Measurements from ENCODE around the gene INF2. TPM values are rescaled to one million over a fixed set of nuclear protein-coding genes. Genes with fewer than 3 reads are reported as not detected.

The INF2 gene
- total and polyA plus RNA-seq, 2 donors (not counting 3 experiments of a cell fraction or from before 2014, with no cell fraction given), result 55.3 to 124 TPM

- Histone ChIP-seq H3K9me3 (replicated peaks; ENCODE audit: control insufficient read depth, insufficient read depth, low read length) (no peaks in the 10 kb centered on the region), H3K9me1 (replicated peaks; ENCODE audit: control insufficient read depth, extremely low read depth, insufficient read depth, low read length) (no peaks in the 10 kb centered on the region), H2AFZ (ENCODE audit: low read depth, low read length) (no peak overlapping the region), H3K4me1 (ENCODE audit: control insufficient read depth, extremely low read depth, insufficient read depth, low read length) (peaks cover 27% of the 10 kb centered on the region), H3K79me2 (ENCODE audit: control insufficient read depth, insufficient read depth, low read length) (peaks cover 97% of the 10 kb centered on the region), H4K20me1 (replicated peaks; ENCODE audit: control insufficient read depth, extremely low read depth, insufficient read depth, low read length) (no peaks in the 10 kb centered on the region), H3K4me3 (replicated peaks in 1 of 3; ENCODE audit: insufficient read depth in 1 of 3, low read depth in 1 of 3, low read length in 3 of 3) (no peak overlapping the region), H3K27me3 (ENCODE audit: control insufficient read depth in 2 of 2, insufficient read depth in 2 of 2, low read length in 2 of 2) (no peaks in the 10 kb centered on the region), H3K36me3 (ENCODE audit: control insufficient read depth in 2 of 2, extremely low read depth in 1 of 2, insufficient read depth in 2 of 2, low read length in 2 of 2) (peaks cover 2 to 6% of the 10 kb centered on the region in 2 experiments), H3K4me2 (ENCODE audit: insufficient read depth, low read length) (no peak overlapping the region), H3K9ac (replicated peaks; ENCODE audit: extremely low read depth, insufficient read depth, low read length) (no peak overlapping the region), H3K27ac (ENCODE audit: insufficient read depth, low read depth, low read length) (no peak overlapping the region)
- intact Hi-C loops (cut with micrococcal nuclease), result no loop called here
- ChIA-PET CTCF (interaction anchor here (1.9 to 2.5 kb wide), 2 partner anchors 15 to 30 kb away, joined by 6 to 8 read pairs; no protein-coding TSS in a partner anchor), POLR2A (no interaction called here)
- DNase-seq (ENCODE audit: low read depth, low spot score) (no peak), FAIRE-seq (no peak)
- dilution Hi-C loops (cut with MboI; ENCODE audit: extremely low pct_ligation_motif_present, low sequenced_read_pairs), result no loop called here
- BruUV-seq (replicated peaks), result no TSS peak
- TF ChIP-seq POLR2AphosphoS5 (IDR thresholded peaks at IDR 0.05; ENCODE audit: insufficient read depth, low read depth, low read length) (no peak), CTCF (IDR thresholded peaks at IDR 0.05; ENCODE audit: extremely low read depth in 1 of 2, insufficient read depth in 1 of 2, low read depth in 1 of 2, low read length in 2 of 2) (no peak), EZH2 (IDR thresholded peaks at IDR 0.05; ENCODE audit: borderline replicate concordance, low read depth, low read length, severe bottlenecking) (no peak), MAX (IDR thresholded peaks at IDR 0.05; ENCODE audit: insufficient read depth, insufficient read length) (no peak), GATA2 (IDR thresholded peaks at IDR 0.05; ENCODE audit: insufficient read depth, insufficient read length, low read depth, low read length) (no peak), MYC (IDR thresholded peaks at IDR 0.05; ENCODE audit: low read depth, low read length) (no peak), JUN (IDR thresholded peaks at IDR 0.05; ENCODE audit: borderline replicate concordance, insufficient read depth, insufficient read length, low read depth) (no peak), FOS (IDR thresholded peaks at IDR 0.05; ENCODE audit: borderline replicate concordance, insufficient read depth, low read length) (no peak), POLR2A (IDR thresholded peaks at IDR 0.05; ENCODE audit: low read depth, low read length) (no peak)
Measured at GRCh38 chr14:104695660-104696000, 6.2 kb downstream of the INF2 start.

All from endothelial cell of umbilical vein (primary cell).